Stomach (tissue), 4 donors: ENCODE measurements around the gene ARHGAP12.

Experiments used
- POLR2A ChIP-seq, 4 donors: fragments of 450-650 bp; IDR thresholded peaks; one replicate each; pipeline ENCODE4 v1.6.1; 2016; ENCODE audit warnings: antibody characterized with exemption in 4 of 4, control low read depth in 2 of 4, mild to moderate bottlenecking in 1 of 4, moderate library complexity in 1 of 4
- TF ChIP-seq, protein P1 (sequence below), 7 experiments: fragments of 450-650 bp in 4 of 7; fragments of 200-600 bp in 3 of 7; sonication (generic) in 3 of 7; IDR thresholded peaks; one replicate each; pipeline ENCODE4 v1.5.1; 2016 to 2019; ENCODE audit warnings: antibody characterized with exemption in 7 of 7, control low read depth in 2 of 7, mild to moderate bottlenecking in 1 of 7

DNA sequence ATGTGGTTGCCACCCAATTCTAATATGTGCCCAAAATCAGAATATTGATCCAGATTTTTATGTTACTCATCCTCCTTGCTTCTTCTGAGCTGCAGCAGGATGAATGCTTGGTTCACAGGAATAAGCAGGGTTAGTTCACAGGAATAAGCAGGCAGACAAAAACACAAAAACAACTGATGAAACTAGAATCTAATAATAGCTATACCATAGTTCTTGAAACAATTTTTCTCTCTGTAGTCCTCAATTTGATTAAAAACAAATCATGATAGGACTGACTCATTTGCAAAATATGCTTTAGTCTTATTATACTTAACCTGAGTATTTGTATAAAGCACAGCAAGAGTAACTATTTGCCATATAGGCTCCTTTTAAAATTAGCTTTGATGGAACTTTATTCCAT lies 24.4 kb upstream of the ARHGAP12 start:
- TF ChIP-seq, protein P1, sequence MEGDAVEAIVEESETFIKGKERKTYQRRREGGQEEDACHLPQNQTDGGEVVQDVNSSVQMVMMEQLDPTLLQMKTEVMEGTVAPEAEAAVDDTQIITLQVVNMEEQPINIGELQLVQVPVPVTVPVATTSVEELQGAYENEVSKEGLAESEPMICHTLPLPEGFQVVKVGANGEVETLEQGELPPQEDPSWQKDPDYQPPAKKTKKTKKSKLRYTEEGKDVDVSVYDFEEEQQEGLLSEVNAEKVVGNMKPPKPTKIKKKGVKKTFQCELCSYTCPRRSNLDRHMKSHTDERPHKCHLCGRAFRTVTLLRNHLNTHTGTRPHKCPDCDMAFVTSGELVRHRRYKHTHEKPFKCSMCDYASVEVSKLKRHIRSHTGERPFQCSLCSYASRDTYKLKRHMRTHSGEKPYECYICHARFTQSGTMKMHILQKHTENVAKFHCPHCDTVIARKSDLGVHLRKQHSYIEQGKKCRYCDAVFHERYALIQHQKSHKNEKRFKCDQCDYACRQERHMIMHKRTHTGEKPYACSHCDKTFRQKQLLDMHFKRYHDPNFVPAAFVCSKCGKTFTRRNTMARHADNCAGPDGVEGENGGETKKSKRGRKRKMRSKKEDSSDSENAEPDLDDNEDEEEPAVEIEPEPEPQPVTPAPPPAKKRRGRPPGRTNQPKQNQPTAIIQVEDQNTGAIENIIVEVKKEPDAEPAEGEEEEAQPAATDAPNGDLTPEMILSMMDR (IDR thresholded peaks at IDR 0.05) = no peak
- TF ChIP-seq POLR2A (IDR thresholded peaks at IDR 0.05) = no peak
